Calu3 (cell line): ENCODE measurements around the gene PRAME. TPM values are rescaled to one million over a fixed set of nuclear protein-coding genes. Genes with fewer than 3 reads are reported as not detected.

Experiments used
- BruUV-seq: library from RNA; stranded (reverse); fragments of 400-500 nt; replicated peaks from 2 replicates; lab custom pipeline; 2021; lab: Mats Ljungman, UMichigan
- CTCF ChIA-PET: fragments of 300-600 bp; sonication (Branson Sonifier 250); formaldehyde crosslinking; loops from one replicate; lab custom pipeline; 2022; ENCODE audit warnings: antibody characterized with exemption; lab: Charles Lee
- DNase-seq: peaks from one replicate; pipeline ENCODE4 v3.0.0; 2022
- H3K27ac Mint-ChIP-seq: one replicate; pipeline ENCODE4 v1.8.0; 2022; ENCODE audit warnings: mixed read lengths; ENCODE audit not compliant: unreplicated experiment
- H3K27me3 Mint-ChIP-seq: one replicate; pipeline ENCODE4 v1.8.0; 2022; ENCODE audit warnings: mixed read lengths; ENCODE audit not compliant: unreplicated experiment
- H3K36me3 Mint-ChIP-seq: one replicate; pipeline ENCODE4 v1.8.0; 2022; ENCODE audit warnings: mild to moderate bottlenecking, moderate library complexity, mixed read lengths; ENCODE audit not compliant: insufficient read depth, unreplicated experiment
- H3K4me1 Mint-ChIP-seq: one replicate; pipeline ENCODE4 v1.8.0; 2022; ENCODE audit warnings: mild to moderate bottlenecking, low read depth, mixed read lengths; ENCODE audit not compliant: unreplicated experiment
- H3K4me3 Mint-ChIP-seq: one replicate; pipeline ENCODE4 v1.8.0; 2022; ENCODE audit warnings: mild to moderate bottlenecking, low read depth, moderate library complexity, mixed read lengths; ENCODE audit not compliant: unreplicated experiment
- H3K9me3 Mint-ChIP-seq: one replicate; pipeline ENCODE4 v1.8.0; 2022; ENCODE audit warnings: low read depth, mixed read lengths; ENCODE audit not compliant: unreplicated experiment
- intact Hi-C: fragments of 100-400 bp; cut with micrococcal nuclease; formaldehyde crosslinking; loops from one replicate; pipeline ENCODE4 v1.10.0; 2022; ENCODE audit not compliant: unreplicated experiment
- total RNA-seq: library from RNA; stranded (reverse); gene quantifications from 2 replicates; pipeline ENCODE4 v1.2.3, GENCODE V29; 2022
- TF ChIP-seq, protein P1 (sequence below): fragments of 200-600 bp; IDR thresholded peaks from one replicate; pipeline ENCODE4 v1.8.0; 2022; ENCODE audit warnings: antibody characterized with exemption; ENCODE audit not compliant: unreplicated experiment

Gene PRAME
- total RNA-seq, 1 experiment from 2014 or later = 2.6 TPM

DNA sequence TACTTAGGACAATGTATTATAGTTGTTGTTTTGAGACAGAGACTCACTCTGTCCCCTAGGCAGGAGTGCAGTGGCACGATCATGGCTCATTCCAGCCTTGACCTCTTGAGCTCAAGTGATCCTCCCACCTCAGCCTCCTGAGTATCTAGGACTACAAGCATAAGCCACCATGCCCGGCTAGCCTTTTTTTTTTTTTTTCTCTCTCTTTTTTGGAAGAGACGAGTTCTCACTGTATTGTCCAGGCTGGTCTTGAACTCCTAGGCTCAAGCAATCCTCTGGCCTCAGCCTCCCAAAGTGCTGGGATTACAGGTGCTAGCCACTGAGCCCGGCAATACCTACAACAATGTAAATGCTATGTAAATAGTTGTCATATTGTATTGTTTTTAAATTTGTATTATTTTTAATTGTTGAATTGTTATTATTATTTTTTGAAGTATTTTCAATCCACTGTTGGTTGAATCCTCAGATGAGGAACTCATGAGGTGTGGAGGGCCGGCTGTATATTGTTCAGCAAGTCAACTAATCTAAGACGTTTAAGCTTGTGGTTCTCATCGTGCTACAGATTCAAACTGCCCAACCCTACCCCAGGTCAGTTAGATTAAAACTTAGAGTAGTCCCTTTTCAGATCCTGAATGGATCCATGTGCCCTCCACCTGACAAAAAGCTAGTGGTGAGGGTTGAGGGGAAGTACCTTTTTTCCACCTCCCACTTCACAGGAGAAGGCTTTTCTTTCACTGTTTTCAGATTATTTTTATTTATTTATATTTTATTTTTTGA lies 27.1 kb downstream of the PRAME start:
- H3K9me3 Mint-ChIP-seq = no peaks in the 10 kb centered on the region
- no peaks in the 10 kb centered on the region for H3K36me3 Mint-ChIP-seq
- no peak for DNase-seq
- BruUV-seq = no TSS peak
- TF ChIP-seq, protein P1, sequence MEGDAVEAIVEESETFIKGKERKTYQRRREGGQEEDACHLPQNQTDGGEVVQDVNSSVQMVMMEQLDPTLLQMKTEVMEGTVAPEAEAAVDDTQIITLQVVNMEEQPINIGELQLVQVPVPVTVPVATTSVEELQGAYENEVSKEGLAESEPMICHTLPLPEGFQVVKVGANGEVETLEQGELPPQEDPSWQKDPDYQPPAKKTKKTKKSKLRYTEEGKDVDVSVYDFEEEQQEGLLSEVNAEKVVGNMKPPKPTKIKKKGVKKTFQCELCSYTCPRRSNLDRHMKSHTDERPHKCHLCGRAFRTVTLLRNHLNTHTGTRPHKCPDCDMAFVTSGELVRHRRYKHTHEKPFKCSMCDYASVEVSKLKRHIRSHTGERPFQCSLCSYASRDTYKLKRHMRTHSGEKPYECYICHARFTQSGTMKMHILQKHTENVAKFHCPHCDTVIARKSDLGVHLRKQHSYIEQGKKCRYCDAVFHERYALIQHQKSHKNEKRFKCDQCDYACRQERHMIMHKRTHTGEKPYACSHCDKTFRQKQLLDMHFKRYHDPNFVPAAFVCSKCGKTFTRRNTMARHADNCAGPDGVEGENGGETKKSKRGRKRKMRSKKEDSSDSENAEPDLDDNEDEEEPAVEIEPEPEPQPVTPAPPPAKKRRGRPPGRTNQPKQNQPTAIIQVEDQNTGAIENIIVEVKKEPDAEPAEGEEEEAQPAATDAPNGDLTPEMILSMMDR = no peak
- H3K27me3 Mint-ChIP-seq = peaks cover 45% of the 10 kb centered on the region
- no peak overlapping the region for H3K4me3 Mint-ChIP-seq
- H3K4me1 Mint-ChIP-seq = no peaks in the 10 kb centered on the region
- intact Hi-C loops = no loop called here
- no peak overlapping the region for H3K27ac Mint-ChIP-seq
- CTCF ChIA-PET = interaction anchor here (0.6 to 1.1 kb wide), 3 partner anchors 14 to 225 kb away, joined by 3 to 4 read pairs (median 4); no protein-coding TSS in a partner anchor

DNA sequence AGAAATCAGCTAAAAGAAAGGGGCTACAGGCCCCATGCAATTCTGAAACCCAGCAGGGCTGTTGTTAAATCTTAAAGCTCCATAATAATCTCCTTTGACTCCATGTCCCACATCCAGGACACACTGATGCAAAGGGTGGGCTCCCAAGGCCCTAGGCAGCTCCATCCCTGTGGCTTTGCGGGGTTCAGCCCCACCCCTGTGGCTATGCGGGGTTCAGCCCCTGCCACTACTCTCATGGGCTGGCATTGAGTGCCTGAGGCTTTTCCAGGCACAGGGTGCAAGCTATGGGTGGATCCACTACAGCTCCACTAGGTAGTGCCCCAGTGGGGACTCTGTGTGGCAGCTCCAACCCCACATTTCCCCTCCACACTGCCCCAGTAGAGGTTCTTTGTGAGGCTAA lies 30.3 kb downstream of the PRAME start:
- Mint-ChIP-seq H3K27ac (no peak overlapping the region), H3K36me3 (no peaks in the 10 kb centered on the region), H3K4me1 (no peaks in the 10 kb centered on the region), H3K27me3 (peaks cover 48% of the 10 kb centered on the region), H3K9me3 (no peaks in the 10 kb centered on the region), H3K4me3 (no peak overlapping the region)
- no TSS peak for BruUV-seq
- TF ChIP-seq, protein P1 = no peak
- no peak for DNase-seq
- CTCF ChIA-PET = no interaction called here
- intact Hi-C loops = no loop called here

DNA sequence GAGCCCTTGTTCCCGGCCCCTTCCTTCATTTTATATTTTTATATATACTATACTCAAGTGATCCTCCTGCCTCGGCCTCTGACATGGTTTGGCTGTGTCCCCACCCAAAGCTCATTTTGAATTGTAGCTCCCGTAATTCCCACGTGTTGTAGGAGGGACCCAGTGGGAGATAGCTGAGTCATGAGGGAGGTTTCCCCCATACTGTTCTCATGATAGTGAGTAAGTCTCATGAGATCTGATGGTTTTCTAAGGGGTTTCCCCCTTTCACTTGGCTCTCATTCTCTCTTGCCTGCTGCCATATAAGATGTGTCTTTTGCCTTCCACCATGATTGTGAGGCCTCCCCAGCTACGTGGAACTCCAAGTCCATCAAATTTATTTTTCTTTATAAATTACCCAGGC lies 31.8 kb downstream of the PRAME start:
- H3K27ac Mint-ChIP-seq = no peak overlapping the region
- no peaks in the 10 kb centered on the region for H3K9me3 Mint-ChIP-seq
- H3K4me3 Mint-ChIP-seq = no peak overlapping the region
- BruUV-seq = no TSS peak
- CTCF ChIA-PET = no interaction called here
- no peak for DNase-seq
- H3K4me1 Mint-ChIP-seq = no peaks in the 10 kb centered on the region
- peaks cover 57% of the 10 kb centered on the region for H3K27me3 Mint-ChIP-seq
- TF ChIP-seq, protein P1 = no peak
- H3K36me3 Mint-ChIP-seq = no peaks in the 10 kb centered on the region
- intact Hi-C loops = no loop called here

DNA sequence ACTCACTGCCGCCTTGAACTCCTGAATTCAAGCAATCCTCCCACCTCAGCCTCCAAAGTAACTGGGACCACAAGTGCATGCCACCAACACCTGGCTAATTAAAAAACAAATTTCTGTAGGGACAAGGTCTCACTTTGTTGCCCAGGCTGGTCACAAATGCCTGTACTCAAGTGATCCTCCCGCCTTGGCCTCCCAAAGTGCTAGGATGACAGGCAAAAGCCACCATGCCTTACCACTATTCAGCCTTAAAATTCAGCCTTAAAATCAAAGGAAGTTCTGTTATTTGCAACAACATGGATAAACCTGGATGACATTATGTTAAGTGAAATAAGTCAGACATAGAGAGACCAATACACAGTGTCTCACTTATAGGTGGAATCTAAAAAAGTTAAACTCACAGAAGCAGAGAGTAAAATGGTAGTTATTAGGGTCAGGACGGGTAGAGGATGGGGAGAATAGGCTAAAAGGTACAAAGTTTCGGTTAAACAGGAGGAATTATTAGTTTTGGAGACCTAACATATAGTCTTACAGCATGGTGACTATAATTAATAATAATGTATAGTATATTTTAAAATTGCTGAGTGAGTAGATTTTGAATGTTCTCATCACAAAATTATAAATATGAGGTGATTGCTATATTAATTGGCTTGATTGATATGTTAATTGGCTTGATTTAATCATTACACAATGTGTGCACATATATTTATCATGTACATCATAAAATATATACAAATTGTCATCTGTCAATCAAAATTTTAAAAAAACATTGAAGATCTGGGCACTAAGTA lies 32.7 kb downstream of the PRAME start:
- DNase-seq = no peak
- no TSS peak for BruUV-seq
- Mint-ChIP-seq H3K4me3 (no peak overlapping the region), H3K4me1 (no peaks in the 10 kb centered on the region), H3K36me3 (no peaks in the 10 kb centered on the region), H3K9me3 (no peaks in the 10 kb centered on the region), H3K27ac (no peak overlapping the region), H3K27me3 (peaks cover 57% of the 10 kb centered on the region)
- CTCF ChIA-PET = no interaction called here
- intact Hi-C loops = no loop called here
- TF ChIP-seq, protein P1 = no peak
